ENCODE results near the gene TNFAIP8L3.

Gene TNFAIP8L3

GRCh38 chr15:51069983-51070382 is 24.7 kb downstream of the TNFAIP8L3 start:
- in situ Hi-C loops (cut with MboI; ENCODE audit: low pct_unique_long_range_greater_than_20kb, low sequenced_read_pairs, unreplicated experiment) = no loop called here
- no peak for TF ChIP-seq CTCF (IDR thresholded peaks at IDR 0.05; ENCODE audit: extremely low read depth, insufficient read depth, missing control alignments)
- DNase-seq (ENCODE audit: low spot score) = no peak

- no peak for DNase-seq (ENCODE audit: low spot score)
- no peak for TF ChIP-seq CTCF (IDR thresholded peaks at IDR 0.05; ENCODE audit: extremely low read depth, insufficient read depth, missing control alignments)
- in situ Hi-C loops (cut with MboI; ENCODE audit: low pct_unique_long_range_greater_than_20kb, low sequenced_read_pairs, unreplicated experiment) = no loop called here
These were observed 27.2 kb downstream of the TNFAIP8L3 start for GRCh38 chr15:51067510-51067909.

GRCh38 chr15:51065781-51066180 is 28.9 kb downstream of the TNFAIP8L3 start:
- TF ChIP-seq CTCF (IDR thresholded peaks at IDR 0.05; ENCODE audit: extremely low read depth, insufficient read depth, missing control alignments) = no peak
- in situ Hi-C loops (cut with MboI; ENCODE audit: low pct_unique_long_range_greater_than_20kb, low sequenced_read_pairs, unreplicated experiment) = no loop called here
- DNase-seq (ENCODE audit: low spot score) = no peak

GRCh38 chr15:51065261-51065660 is 29.4 kb downstream of the TNFAIP8L3 start:
- TF ChIP-seq CTCF (IDR thresholded peaks at IDR 0.05; ENCODE audit: extremely low read depth, insufficient read depth, missing control alignments) = no peak
- in situ Hi-C loops (cut with MboI; ENCODE audit: low pct_unique_long_range_greater_than_20kb, low sequenced_read_pairs, unreplicated experiment) = no loop called here
- no peak for DNase-seq (ENCODE audit: low spot score)

GRCh38 chr15:51062736-51063135 is 32.0 kb downstream of the TNFAIP8L3 start:
- in situ Hi-C loops (cut with MboI; ENCODE audit: low pct_unique_long_range_greater_than_20kb, low sequenced_read_pairs, unreplicated experiment) = no loop called here
- no peak for DNase-seq (ENCODE audit: low spot score)
- TF ChIP-seq CTCF (IDR thresholded peaks at IDR 0.05; ENCODE audit: extremely low read depth, insufficient read depth, missing control alignments) = no peak

GRCh38 chr15:51060030-51060673 is 34.6 kb downstream of the TNFAIP8L3 start:
- in situ Hi-C loops (cut with MboI; ENCODE audit: low pct_unique_long_range_greater_than_20kb, low sequenced_read_pairs, unreplicated experiment) = no loop called here
- no peak for TF ChIP-seq CTCF (IDR thresholded peaks at IDR 0.05; ENCODE audit: extremely low read depth, insufficient read depth, missing control alignments)
- DNase-seq (ENCODE audit: low spot score) = no peak

Data from GM13977 (cell line).